Measurements from ENCODE around the gene ICAM3. TPM values are rescaled to one million over a fixed set of nuclear protein-coding genes. Genes with fewer than 3 reads are reported as not detected.

Gene ICAM3
- total RNA-seq, 1 experiment from 2014 or later, result 8.3 TPM

GRCh38 chr19:10295305-10295846 lies 44.0 kb downstream of the ICAM3 start:
- H3K4me1 ChIP-seq (ENCODE audit: control insufficient read depth in 1 of 2, insufficient read depth in 2 of 2, low read length in 2 of 2), result peaks cover 9 to 27% of the 10 kb centered on the region in 2 experiments
- DNase-seq (ENCODE audit: low read depth, low spot score) (no peak), ATAC-seq (no peak)
- peaks cover 2 to 23% of the 10 kb centered on the region in 2 experiments; a peak in 2 of 4 replicates for H3K36me3 ChIP-seq (ENCODE audit: control insufficient read depth in 1 of 2, insufficient read depth in 2 of 2, low read length in 2 of 2)
- H3K27me3 ChIP-seq (ENCODE audit: insufficient read depth, low read length), result no peaks in the 10 kb centered on the region
- intact Hi-C loops (cut with micrococcal nuclease), result no loop called here
- BruUV-seq (replicated peaks), result no TSS peak
- H2AFZ ChIP-seq (ENCODE audit: low read depth, low read length, poor library complexity, severe bottlenecking), result no peak overlapping the region
- TF ChIP-seq EZH2 (IDR thresholded peaks at IDR 0.05) (no peak), POLR2AphosphoS5 (IDR thresholded peaks at IDR 0.05; ENCODE audit: low read depth, low read length) (no peak), SP1 (IDR thresholded peaks at IDR 0.05; ENCODE audit: low read depth) (no peak), ZFX (IDR thresholded peaks at IDR 0.05) (no peak), CBX3 (IDR thresholded peaks at IDR 0.05; ENCODE audit: low read depth) (no peak)
- TF ChIP-seq, protein P1, sequence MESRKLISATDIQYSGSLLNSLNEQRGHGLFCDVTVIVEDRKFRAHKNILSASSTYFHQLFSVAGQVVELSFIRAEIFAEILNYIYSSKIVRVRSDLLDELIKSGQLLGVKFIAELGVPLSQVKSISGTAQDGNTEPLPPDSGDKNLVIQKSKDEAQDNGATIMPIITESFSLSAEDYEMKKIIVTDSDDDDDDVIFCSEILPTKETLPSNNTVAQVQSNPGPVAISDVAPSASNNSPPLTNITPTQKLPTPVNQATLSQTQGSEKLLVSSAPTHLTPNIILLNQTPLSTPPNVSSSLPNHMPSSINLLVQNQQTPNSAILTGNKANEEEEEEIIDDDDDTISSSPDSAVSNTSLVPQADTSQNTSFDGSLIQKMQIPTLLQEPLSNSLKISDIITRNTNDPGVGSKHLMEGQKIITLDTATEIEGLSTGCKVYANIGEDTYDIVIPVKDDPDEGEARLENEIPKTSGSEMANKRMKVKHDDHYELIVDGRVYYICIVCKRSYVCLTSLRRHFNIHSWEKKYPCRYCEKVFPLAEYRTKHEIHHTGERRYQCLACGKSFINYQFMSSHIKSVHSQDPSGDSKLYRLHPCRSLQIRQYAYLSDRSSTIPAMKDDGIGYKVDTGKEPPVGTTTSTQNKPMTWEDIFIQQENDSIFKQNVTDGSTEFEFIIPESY (IDR thresholded peaks at IDR 0.05; ENCODE audit: extremely low read depth, insufficient replicate concordance, low read length), result no peak
- POLR2A ChIA-PET, result no interaction called here
- H3K4me3 ChIP-seq (replicated peaks in 1 of 2; ENCODE audit: low read depth in 1 of 2, low read length in 2 of 2), result no peak overlapping the region
- H3K9me3 ChIP-seq (ENCODE audit: control insufficient read depth in 1 of 2, insufficient read depth in 1 of 2, low read depth in 1 of 2, low read length in 2 of 2), result no peaks in the 10 kb centered on the region
- CTCF ChIA-PET, result no interaction called here
- RAD21 ChIA-PET (ENCODE audit: low non-redundant PET in 1 of 2, low total read pairs in 2 of 2, uncharacterized antibody in 2 of 2, unreplicated experiment in 2 of 2), result no interaction called here
- peaks cover 14% of the 10 kb centered on the region; the same call in 1 of the 2 replicates for H3K79me2 ChIP-seq (ENCODE audit: insufficient read depth, low read length)
- H3K9me2 ChIP-seq (ENCODE audit: insufficient read depth), result no peaks in the 10 kb centered on the region
- H3K9ac ChIP-seq (ENCODE audit: low read length), result no peak overlapping the region
- H3K27ac ChIP-seq (ENCODE audit: low read depth, low read length), result no peak overlapping the region
- no peak overlapping the region for H3K4me2 ChIP-seq (ENCODE audit: low read length)
- H4K20me1 ChIP-seq (ENCODE audit: insufficient read depth), result no peaks in the 10 kb centered on the region

- intact Hi-C loops (cut with micrococcal nuclease), result no loop called here
- no peaks in the 10 kb centered on the region for H4K20me1 ChIP-seq (ENCODE audit: insufficient read depth)
- H3K9me2 ChIP-seq (ENCODE audit: insufficient read depth), result no peaks in the 10 kb centered on the region
- CTCF ChIA-PET, result no interaction called here
- H3K4me3 ChIP-seq (replicated peaks in 1 of 2; ENCODE audit: low read depth in 1 of 2, low read length in 2 of 2), result no peak overlapping the region
- no peak overlapping the region; the same call in 1 of the 2 replicates for H3K27ac ChIP-seq (ENCODE audit: low read depth, low read length)
- no peak overlapping the region for H2AFZ ChIP-seq (ENCODE audit: low read depth, low read length, poor library complexity, severe bottlenecking)
- H3K9me3 ChIP-seq (ENCODE audit: control insufficient read depth in 1 of 2, insufficient read depth in 1 of 2, low read depth in 1 of 2, low read length in 2 of 2), result no peaks in the 10 kb centered on the region
- ATAC-seq, result no peak
- no peaks in the 10 kb centered on the region for H3K27me3 ChIP-seq (ENCODE audit: insufficient read depth, low read length)
- H3K4me1 ChIP-seq (ENCODE audit: control insufficient read depth in 1 of 2, insufficient read depth in 2 of 2, low read length in 2 of 2), result peaks cover 9 to 36% of the 10 kb centered on the region in 2 experiments
- DNase-seq (ENCODE audit: low read depth, low spot score), result no peak
- H3K4me2 ChIP-seq (ENCODE audit: low read length), result no peak overlapping the region
- H3K9ac ChIP-seq (ENCODE audit: low read length), result no peak overlapping the region
- H3K36me3 ChIP-seq (ENCODE audit: control insufficient read depth in 1 of 2, insufficient read depth in 2 of 2, low read length in 2 of 2), result peaks cover 2 to 23% of the 10 kb centered on the region in 2 experiments; a peak in 2 of 4 replicates
- POLR2A ChIA-PET, result no interaction called here
- no TSS peak for BruUV-seq (replicated peaks)
- RAD21 ChIA-PET (ENCODE audit: low non-redundant PET in 1 of 2, low total read pairs in 2 of 2, uncharacterized antibody in 2 of 2, unreplicated experiment in 2 of 2), result no interaction called here
- H3K79me2 ChIP-seq (ENCODE audit: insufficient read depth, low read length), result peaks cover 16% of the 10 kb centered on the region; the same call in 1 of the 2 replicates
- TF ChIP-seq ELF1 (IDR thresholded peaks at IDR 0.05; ENCODE audit: borderline replicate concordance, low read depth) (no peak), ZFX (IDR thresholded peaks at IDR 0.05) (no peak)
Measured at GRCh38 chr19:10294368-10294697, 45.1 kb downstream of the ICAM3 start.
